Duodenal mucosa (tissue), 2 donors: ENCODE measurements around the gene CROT.

Experiments
- H3K27ac ChIP-seq: one replicate; pipeline ENCODE4 v1.7.0; 2013; ENCODE audit warnings: low read depth, low read length
- H3K27me3 ChIP-seq, 2 donors: one replicate each; pipeline ENCODE4 v1.7.0; 2013; ENCODE audit warnings: low read length in 2 of 2, control low read depth in 1 of 2; ENCODE audit not compliant: insufficient read depth in 2 of 2, control insufficient read depth in 1 of 2
- H3K36me3 ChIP-seq, 2 donors: one replicate each; pipeline ENCODE4 v1.7.0; 2013; ENCODE audit warnings: low read length in 2 of 2, control low read depth in 1 of 2; ENCODE audit not compliant: insufficient read depth in 2 of 2, control insufficient read depth in 1 of 2
- H3K4me1 ChIP-seq, 2 donors: one replicate each; pipeline ENCODE4 v1.7.0; 2013; ENCODE audit warnings: low read length in 2 of 2, control low read depth in 1 of 2; ENCODE audit not compliant: insufficient read depth in 2 of 2, control insufficient read depth in 1 of 2
- H3K4me3 ChIP-seq, 2 donors: one replicate each; pipeline ENCODE4 v1.7.0; 2013; ENCODE audit warnings: low read length in 2 of 2, low read depth in 1 of 2
- H3K9ac ChIP-seq, 2 donors: one replicate each; pipeline ENCODE4 v1.7.0; 2013; ENCODE audit warnings: low read length in 2 of 2, low read depth in 1 of 2
- H3K9me3 ChIP-seq, 2 donors: one replicate each; pipeline ENCODE4 v1.7.0; 2013; ENCODE audit warnings: low read length in 2 of 2, control low read depth in 1 of 2; ENCODE audit not compliant: control insufficient read depth in 1 of 2

Gene CROT

DNA sequence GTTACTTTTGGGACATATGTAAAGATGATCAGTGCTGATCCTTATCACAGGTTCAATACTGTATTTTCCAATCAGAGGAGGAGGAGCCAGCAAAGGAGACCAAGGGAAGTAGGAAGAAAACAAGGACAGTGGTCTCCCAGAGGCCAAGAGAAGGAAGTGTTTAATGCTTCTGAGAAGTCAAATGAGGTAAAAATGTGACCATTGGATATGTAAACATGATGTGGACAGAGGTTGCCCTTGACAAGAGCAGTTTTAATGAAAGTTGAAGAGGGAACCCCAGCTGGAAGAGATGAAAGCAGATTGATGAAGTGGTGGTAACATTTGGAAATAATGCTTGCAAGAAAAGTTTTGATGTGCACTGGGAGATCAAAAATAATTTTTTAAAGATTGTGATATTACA lies 18.8 kb downstream of the CROT start:
- Histone ChIP-seq H3K9ac (no peak overlapping the region), H3K36me3 (peaks cover 3 to 24% of the 10 kb centered on the region in 2 donors), H3K4me3 (no peak overlapping the region), H3K27me3 (no peaks in the 10 kb centered on the region), H3K27ac (no peak overlapping the region), H3K4me1 (no peaks in the 10 kb centered on the region), H3K9me3 (no peaks in the 10 kb centered on the region)

DNA sequence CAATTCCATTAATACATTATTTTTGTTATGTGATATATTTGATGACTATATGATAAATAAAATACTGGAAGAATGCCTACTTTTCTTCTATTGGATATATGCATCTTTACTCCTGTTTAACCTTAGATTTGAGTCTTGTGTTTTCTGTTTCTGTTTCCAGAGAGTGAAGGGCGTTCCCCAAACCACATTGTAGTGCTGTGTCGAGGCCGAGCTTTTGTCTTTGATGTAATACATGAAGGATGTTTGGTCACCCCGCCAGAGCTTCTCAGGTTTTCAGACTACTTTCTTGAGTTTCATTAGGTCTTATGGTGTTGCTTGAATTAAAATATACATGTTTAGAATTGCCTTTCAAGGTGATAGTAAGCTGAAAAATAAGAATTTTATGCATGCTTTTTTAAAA lies 23.8 kb downstream of the CROT start:
- no peak overlapping the region for H3K9ac ChIP-seq
- H3K27me3 ChIP-seq = no peaks in the 10 kb centered on the region
- H3K9me3 ChIP-seq = no peaks in the 10 kb centered on the region
- H3K27ac ChIP-seq = no peak overlapping the region
- peaks cover 3 to 21% of the 10 kb centered on the region in 2 donors for H3K36me3 ChIP-seq
- no peak overlapping the region for H3K4me3 ChIP-seq
- H3K4me1 ChIP-seq = no peaks in the 10 kb centered on the region

DNA sequence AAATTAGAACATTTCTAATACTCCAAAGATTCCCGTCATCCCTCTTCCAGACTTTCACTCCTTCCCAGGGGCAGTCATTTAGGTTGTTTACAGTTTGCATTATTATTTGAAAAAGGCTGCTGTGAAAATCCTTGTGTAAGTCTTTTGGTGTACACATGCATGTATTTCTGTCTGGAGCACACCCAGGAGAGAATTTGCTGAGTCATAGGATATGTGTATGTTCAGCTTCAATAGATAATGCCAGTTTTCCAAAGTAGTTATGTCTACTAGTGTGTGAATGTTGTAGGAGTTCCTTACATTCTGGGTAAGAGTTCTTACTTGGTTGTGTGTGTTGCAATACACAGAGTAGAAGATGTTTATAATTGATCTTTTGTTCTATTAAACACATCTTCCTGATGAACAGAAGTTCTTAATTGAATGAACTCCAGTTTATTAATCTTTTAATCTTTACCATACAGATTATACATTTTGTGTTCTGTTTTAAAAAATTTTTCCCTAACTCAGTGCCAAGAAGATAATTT lies 25.3 kb downstream of the CROT start:
- H3K36me3 ChIP-seq = peaks cover 3 to 20% of the 10 kb centered on the region in 2 donors
- H3K27ac ChIP-seq = no peak overlapping the region
- no peaks in the 10 kb centered on the region for H3K27me3 ChIP-seq
- H3K4me1 ChIP-seq = peaks cover 0 to 4% of the 10 kb centered on the region in 2 donors
- no peak overlapping the region for H3K4me3 ChIP-seq
- no peak overlapping the region for H3K9ac ChIP-seq
- H3K9me3 ChIP-seq = no peaks in the 10 kb centered on the region

DNA sequence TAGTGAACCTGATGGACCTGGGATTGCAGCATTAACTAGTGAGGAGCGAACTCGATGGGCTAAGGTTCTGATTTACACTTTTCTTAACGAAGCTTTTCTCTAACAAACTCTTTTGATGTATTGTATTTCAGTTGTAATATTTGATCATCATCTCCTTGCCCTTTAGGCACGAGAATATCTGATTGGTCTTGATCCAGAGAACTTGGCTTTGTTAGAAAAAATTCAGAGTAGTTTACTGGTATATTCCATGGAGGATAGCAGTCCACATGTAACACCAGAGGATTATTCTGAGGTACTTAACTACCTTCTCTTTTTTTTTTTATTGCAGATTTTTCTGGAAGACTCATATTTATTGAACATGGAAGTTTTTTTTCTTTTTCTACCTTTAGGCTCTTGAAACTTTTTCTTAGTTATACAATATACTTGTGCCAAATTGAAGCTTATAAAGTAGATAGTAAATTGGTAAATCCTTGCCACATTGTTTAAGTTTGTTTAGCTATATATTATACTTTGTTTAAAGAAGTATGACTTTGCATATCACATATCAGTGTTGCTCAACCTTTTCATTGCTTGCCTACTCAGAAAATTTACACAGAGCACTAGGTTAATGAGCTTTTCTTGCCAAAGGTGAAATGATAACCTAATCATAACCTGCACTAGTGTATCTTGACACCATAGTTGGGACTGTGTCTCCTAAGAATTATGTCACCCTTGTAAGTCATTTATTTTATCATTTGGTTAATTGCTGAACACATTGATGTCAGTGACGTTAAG lies 30.4 kb downstream of the CROT start:
- H3K4me1 ChIP-seq = peaks cover 0 to 12% of the 10 kb centered on the region in 2 donors
- H3K9ac ChIP-seq = no peak overlapping the region
- H3K27ac ChIP-seq = no peak overlapping the region
- H3K9me3 ChIP-seq = no peaks in the 10 kb centered on the region
- H3K27me3 ChIP-seq = no peaks in the 10 kb centered on the region
- H3K4me3 ChIP-seq = no peak overlapping the region
- peaks cover 2 to 11% of the 10 kb centered on the region in 2 donors for H3K36me3 ChIP-seq

DNA sequence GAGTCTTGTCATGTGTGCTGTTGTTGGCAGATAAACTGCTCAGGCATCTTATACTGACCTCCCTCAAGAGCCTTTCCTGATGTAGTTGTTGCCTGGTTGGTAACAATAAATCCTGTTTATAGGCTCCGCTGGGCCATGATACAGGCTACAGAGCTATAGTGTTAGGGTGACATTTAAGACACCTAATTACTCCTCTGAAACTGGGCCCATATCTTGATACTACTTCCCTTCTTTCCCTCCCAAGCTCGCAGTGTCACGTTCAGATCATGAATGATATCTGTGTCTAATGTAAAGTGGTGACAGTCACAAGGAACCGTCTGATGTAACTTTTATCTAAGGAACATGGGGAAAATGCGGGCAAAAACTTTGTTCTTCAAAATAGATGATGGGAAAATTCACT lies 35.4 kb downstream of the CROT start:
- H3K4me3 ChIP-seq = no peak overlapping the region
- peaks cover 0 to 8% of the 10 kb centered on the region in 2 donors for H3K4me1 ChIP-seq
- no peak overlapping the region for H3K27ac ChIP-seq
- H3K9me3 ChIP-seq = peaks cover 0 to 6% of the 10 kb centered on the region in 2 donors
- H3K9ac ChIP-seq = no peak overlapping the region
- H3K36me3 ChIP-seq = peaks cover 17 to 18% of the 10 kb centered on the region in 2 donors
- H3K27me3 ChIP-seq = no peaks in the 10 kb centered on the region

DNA sequence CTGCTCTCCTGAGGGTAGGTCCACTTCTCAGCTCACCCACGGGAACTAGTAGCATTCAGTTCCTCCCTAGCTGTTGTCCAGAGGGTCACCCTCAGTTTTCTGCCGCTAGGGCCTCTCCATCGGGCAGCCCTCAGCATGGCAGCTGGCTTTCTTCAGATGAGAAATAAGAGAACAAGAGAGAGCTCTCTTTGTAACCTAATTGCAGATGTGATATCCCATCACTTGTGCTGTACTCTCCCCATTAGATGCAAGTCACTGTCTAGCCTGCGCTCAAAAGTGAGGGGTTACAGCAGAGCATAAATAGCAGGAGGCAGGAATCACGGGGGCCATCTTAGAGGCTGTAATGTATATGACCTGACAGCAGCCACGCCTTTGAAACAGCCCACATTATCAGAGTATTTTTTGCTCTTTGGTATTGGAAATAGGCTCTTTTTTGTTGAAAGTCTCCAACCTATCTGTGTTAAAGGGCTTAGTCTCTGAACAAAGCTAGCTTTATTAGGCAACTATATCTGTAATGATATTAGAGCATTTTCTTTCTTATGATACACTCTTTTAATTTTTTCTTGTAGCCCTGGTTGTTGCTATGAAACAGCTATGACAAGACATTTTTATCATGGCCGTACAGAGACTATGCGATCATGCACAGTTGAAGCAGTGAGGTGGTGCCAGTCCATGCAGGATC lies 45.7 kb downstream of the CROT start:
- Histone ChIP-seq H3K36me3 (peaks cover 11 to 54% of the 10 kb centered on the region in 2 donors), H3K27me3 (no peaks in the 10 kb centered on the region), H3K9ac (no peak overlapping the region), H3K27ac (no peak overlapping the region), H3K9me3 (no peaks in the 10 kb centered on the region), H3K4me1 (no peaks in the 10 kb centered on the region), H3K4me3 (no peak overlapping the region)

DNA sequence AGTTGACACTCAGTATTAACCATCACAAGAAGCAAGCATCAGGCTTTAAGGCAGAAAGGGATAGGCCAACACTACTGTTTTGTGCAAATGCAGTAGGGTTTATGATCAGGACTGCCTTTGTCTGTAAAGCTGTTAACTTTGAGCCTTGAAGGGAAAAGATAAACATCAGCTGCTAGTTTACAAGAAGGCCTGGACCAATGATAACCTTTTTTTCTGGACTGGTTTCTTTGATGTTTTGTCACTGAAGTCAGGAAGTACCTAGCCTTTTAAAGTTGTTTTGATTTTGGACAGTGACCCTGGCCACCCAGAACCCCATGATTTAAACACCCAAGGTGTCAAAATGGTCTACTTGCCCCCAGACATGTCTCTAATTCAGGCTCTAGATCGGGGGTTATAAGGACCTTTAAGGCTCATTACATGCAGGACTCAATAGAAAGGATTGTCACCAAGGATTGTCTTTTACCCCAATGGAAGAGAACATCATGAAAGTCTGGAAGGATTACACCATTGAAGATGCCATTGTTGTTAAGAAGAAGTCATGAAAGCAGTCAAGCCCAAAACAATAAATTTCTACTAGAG lies 50.1 kb downstream of the CROT start:
- Histone ChIP-seq H3K27me3 (no peaks in the 10 kb centered on the region), H3K9me3 (no peaks in the 10 kb centered on the region), H3K4me1 (no peaks in the 10 kb centered on the region), H3K27ac (no peak overlapping the region), H3K4me3 (no peak overlapping the region), H3K9ac (no peak overlapping the region), H3K36me3 (peaks cover 8 to 49% of the 10 kb centered on the region in 2 donors)

DNA sequence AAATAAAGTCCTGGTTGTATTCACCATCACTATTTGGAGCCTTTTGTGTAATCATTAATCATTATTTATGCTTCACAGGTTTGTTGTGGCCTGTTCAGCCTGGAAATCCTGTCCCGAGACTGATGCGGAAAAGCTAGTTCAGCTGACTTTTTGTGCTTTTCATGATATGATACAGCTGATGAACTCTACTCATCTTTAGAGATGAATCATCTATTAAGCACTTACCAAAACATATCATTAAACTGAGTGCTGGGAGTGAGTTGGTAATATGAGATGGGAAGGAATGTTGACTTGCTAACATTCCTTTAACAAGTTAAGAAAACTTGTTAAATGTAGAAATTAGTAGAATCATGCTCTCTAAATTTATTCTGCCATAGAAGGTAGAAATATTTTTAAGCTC lies 53.0 kb downstream of the CROT start:
- no peaks in the 10 kb centered on the region for H3K4me1 ChIP-seq
- no peak overlapping the region for H3K4me3 ChIP-seq
- no peaks in the 10 kb centered on the region for H3K27me3 ChIP-seq
- H3K9me3 ChIP-seq = no peaks in the 10 kb centered on the region
- peaks cover 3 to 28% of the 10 kb centered on the region in 2 donors for H3K36me3 ChIP-seq
- no peak overlapping the region for H3K9ac ChIP-seq
- no peak overlapping the region for H3K27ac ChIP-seq

DNA sequence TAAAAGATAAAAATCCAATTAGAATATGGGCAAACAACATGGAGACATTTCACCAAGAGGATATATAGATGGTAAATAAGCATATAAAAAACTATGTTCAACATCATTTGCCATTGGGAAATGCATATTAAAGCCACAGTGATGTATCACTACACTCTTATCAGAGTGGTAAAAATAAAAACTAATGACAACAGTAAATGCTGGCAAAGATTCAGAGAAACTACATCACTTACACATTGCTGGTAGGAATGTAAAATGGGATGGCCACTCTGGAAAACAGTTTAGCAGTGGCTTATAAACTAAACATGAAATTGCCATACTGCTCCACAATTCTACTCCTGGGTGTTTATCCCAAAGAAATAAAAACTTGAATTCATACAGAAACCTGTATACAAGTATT lies 59.2 kb downstream of the CROT start:
- no peaks in the 10 kb centered on the region for H3K9me3 ChIP-seq
- H3K9ac ChIP-seq = no peak overlapping the region
- no peaks in the 10 kb centered on the region for H3K4me1 ChIP-seq
- no peak overlapping the region for H3K4me3 ChIP-seq
- no peaks in the 10 kb centered on the region for H3K27me3 ChIP-seq
- H3K36me3 ChIP-seq = peaks cover 0 to 3% of the 10 kb centered on the region in 2 donors
- no peak overlapping the region for H3K27ac ChIP-seq

DNA sequence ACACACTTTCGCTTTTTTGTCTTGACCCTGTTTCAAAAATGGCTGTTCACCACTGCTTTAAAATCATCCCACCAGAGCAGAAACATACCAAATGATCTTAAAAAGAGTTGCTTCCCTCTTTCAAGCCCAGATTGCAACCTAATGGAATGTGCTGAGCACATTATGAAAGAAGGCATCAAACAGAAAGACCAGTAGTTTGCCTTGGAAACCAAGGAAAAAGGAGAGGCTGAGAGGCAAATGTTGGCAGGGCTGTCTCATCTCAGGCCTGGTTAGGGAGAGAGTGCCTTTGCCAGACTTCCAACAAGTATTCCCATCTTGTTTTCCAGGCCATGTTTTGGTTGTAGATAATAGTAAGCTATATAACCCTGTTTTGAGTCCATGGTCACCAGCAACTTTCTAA lies 65.7 kb downstream of the CROT start:
- H3K4me3 ChIP-seq = no peak overlapping the region
- no peak overlapping the region for H3K9ac ChIP-seq
- no peaks in the 10 kb centered on the region for H3K4me1 ChIP-seq
- no peak overlapping the region for H3K27ac ChIP-seq
- no peaks in the 10 kb centered on the region for H3K9me3 ChIP-seq
- no peaks in the 10 kb centered on the region for H3K27me3 ChIP-seq
- no peaks in the 10 kb centered on the region for H3K36me3 ChIP-seq
